Psoas muscle (tissue), 8 donors: ENCODE results near the gene CDH19. TPM values are rescaled to one million over a fixed set of nuclear protein-coding genes. Genes with fewer than 3 reads are reported as not detected.

Source experiments
- ATAC-seq, 4 donors: fragments of 200-7000 bp; cut with Tn5 transposase; one replicate each; pipeline ENCODE4 v1.9.1; 2020; ENCODE audit warnings: moderate library complexity in 3 of 4, mild to moderate bottlenecking in 2 of 4
- DNase-seq, 2 donors: peaks; one replicate each; pipeline ENCODE4 v3.0.0-alpha.2; 2020
- H3K27ac ChIP-seq: fragments of 200-600 bp; one replicate; pipeline ENCODE4 v1.8.0; 2022
- H3K27me3 ChIP-seq, 3 donors: fragments of 200-600 bp in 1 of 3; one replicate each; pipeline versions ENCODE4 v1.6.1 to v1.8.0; 2013 to 2022; ENCODE audit warnings: low read length in 2 of 3, mild to moderate bottlenecking in 2 of 3, moderate library complexity in 1 of 3; ENCODE audit not compliant: insufficient read depth in 3 of 3
- H3K36me3 ChIP-seq, 2 donors: fragments of 200-600 bp in 1 of 2; one replicate each; pipeline versions ENCODE4 v1.6.1 to v1.8.0; 2013 to 2022; ENCODE audit warnings: low read depth in 1 of 2, mild to moderate bottlenecking in 1 of 2, moderate library complexity in 1 of 2; ENCODE audit not compliant: insufficient read depth in 1 of 2
- H3K4me1 ChIP-seq: fragments of 200-600 bp; one replicate; pipeline ENCODE4 v1.8.0; 2022
- H3K4me3 ChIP-seq: fragments of 200-600 bp; one replicate; pipeline ENCODE4 v1.8.0; 2022; ENCODE audit warnings: mild to moderate bottlenecking
- H3K9me3 ChIP-seq: fragments of 200-600 bp; one replicate; pipeline ENCODE4 v1.8.0; 2022
- WGBS, 3 donors: extraction: QIAGEN DNeasy Blood & Tissue Kit; methylation state at CpG; one replicate each; pipeline versions ENCODE4 v1.1.6 to v1.1.7; 2013; 5-methylcytosine and 5-hydroxymethylcytosine counted together
- intact Hi-C, 2 donors: fragments of 100-400 bp; cut with DNase I; formaldehyde crosslinking; loops; one replicate each; pipeline versions ENCODE4 v1.11.0 to v1.14.2; 2022
- polyA plus RNA-seq, 3 donors: library from polyadenylated mRNA; stranded (reverse); fragments of 200-250 nt; gene quantifications; one replicate each; pipeline ENCODE4 v1.2.3, GENCODE V29; 2013
- total RNA-seq, 4 donors: library from RNA; stranded (reverse); fragmentation: NEBNext Ultra II Directional in 2 of 4; extraction: Animal tissue kit (Norgen Biotek cat#: 25700) in 2 of 4; gene quantifications; one replicate each; pipeline versions ENCODE4 v1.2.1 to v1.2.4, GENCODE V29; 2021 to 2023
- TF ChIP-seq, protein P1 (sequence below): fragments of 200-600 bp; IDR thresholded peaks from one replicate; pipeline ENCODE4 v1.8.0; 2022; ENCODE audit warnings: antibody characterized with exemption
- donor health status: healthy with polysubstance abuse.
- donor health status: DM: no; HTN: no; CAD: no; lungs with moderate emphysema.
- donor health status: Bipolar disorder and iron deficiency.
- donor health status: healthy.
- donor health status: DM: yes; HTN: yes; CAD: no.
- donor health status: DM: no; HTN: no; CAD: no.
- donor health status: DM: no; HTN: no; CAD: no.
- donor health status: DM: yes; HTN: yes; CAD: no.

Gene CDH19
- total and polyA plus RNA-seq, 7 donors: 0.13 to 0.41 (median 0.25) TPM

DNA sequence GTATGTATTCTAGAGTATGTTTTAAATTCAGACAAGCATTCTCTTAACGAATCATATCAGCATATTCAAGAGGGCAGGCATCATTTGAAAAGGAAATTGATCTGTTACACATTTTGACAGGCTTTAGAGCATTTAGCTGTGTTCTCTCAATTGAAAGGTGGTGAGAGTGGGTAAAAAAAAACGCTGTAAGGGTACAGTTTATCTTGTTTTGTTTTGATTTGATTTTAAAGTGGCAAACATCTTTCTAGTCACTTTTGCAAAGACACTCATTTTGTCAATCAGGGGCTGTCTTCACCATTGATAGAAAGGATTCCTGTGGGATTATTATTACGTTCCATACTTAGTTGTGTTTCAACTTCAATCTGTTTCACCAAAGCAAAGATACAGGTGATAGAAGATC, 2.2 kb downstream of the CDH19 start:
- TF ChIP-seq, protein P1, sequence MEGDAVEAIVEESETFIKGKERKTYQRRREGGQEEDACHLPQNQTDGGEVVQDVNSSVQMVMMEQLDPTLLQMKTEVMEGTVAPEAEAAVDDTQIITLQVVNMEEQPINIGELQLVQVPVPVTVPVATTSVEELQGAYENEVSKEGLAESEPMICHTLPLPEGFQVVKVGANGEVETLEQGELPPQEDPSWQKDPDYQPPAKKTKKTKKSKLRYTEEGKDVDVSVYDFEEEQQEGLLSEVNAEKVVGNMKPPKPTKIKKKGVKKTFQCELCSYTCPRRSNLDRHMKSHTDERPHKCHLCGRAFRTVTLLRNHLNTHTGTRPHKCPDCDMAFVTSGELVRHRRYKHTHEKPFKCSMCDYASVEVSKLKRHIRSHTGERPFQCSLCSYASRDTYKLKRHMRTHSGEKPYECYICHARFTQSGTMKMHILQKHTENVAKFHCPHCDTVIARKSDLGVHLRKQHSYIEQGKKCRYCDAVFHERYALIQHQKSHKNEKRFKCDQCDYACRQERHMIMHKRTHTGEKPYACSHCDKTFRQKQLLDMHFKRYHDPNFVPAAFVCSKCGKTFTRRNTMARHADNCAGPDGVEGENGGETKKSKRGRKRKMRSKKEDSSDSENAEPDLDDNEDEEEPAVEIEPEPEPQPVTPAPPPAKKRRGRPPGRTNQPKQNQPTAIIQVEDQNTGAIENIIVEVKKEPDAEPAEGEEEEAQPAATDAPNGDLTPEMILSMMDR: no peak
- no peak overlapping the region for H3K4me3 ChIP-seq
- 28 to 48% (median 29%) methylated on average over 3 of the region's 3 CpGs for WGBS, 3 donors

DNA sequence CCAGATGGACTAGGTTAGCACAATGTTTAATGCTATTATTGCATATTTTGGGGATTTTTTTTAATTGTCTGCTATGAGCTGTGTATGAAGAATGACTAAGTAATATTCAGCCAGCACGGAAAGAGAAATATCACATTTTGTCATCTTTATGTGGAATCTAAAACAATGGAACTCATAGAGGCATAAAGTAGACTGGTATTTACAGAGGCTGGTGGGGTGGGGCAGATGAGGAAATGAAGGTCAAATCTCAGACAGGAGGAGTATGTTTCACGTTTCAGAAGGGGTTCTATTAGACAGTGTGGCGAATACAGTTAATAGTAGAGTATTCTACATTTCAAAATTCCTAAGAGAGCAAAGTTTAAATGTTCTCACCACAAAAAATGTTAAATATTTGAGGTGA, 4.7 kb downstream of the CDH19 start:
- Histone ChIP-seq H3K9me3 (peaks cover 4% of the 10 kb centered on the region), H3K36me3 (no peaks in the 10 kb centered on the region), H3K4me1 (no peaks in the 10 kb centered on the region), H3K27ac (no peak overlapping the region), H3K4me3 (no peak overlapping the region), H3K27me3 (no peaks in the 10 kb centered on the region)
- DNase-seq: no peak
- intact Hi-C loops: no loop called here
- 46 to 52% (median 48%) methylated on average over 3 of the region's 3 CpGs for WGBS, 3 donors
- TF ChIP-seq, protein P1: no peak
- no peak for ATAC-seq

More for the DNA sequence above, 2.2 kb downstream of the CDH19 start:
- Histone ChIP-seq H3K4me1 (no peaks in the 10 kb centered on the region), H3K27me3 (no peaks in the 10 kb centered on the region), H3K36me3 (no peaks in the 10 kb centered on the region), H3K9me3 (peaks cover 4% of the 10 kb centered on the region), H3K27ac (no peak overlapping the region)
- intact Hi-C loops: no loop called here
- ATAC-seq (no peak), DNase-seq (no peak)

DNA sequence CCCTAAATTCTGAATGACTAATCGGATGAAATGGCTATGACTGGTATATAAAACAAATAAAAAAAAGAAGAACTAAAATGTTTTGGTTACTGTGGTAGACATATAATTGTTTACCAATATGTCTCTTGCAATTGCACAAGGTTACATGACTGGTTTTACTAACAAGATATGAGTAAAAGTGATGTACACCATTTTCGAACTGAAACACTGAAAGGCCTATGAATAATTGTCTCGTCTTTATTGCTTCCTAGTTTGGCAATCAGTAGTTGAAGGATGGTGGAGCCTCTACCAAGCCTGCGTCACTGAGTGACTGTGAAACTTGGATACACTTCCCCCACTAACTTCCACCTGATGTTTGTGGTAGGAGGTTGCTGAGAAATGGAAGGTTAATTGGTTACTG, 16.5 kb downstream of the CDH19 start:
- no peak overlapping the region for H3K27ac ChIP-seq
- no peaks in the 10 kb centered on the region for H3K4me1 ChIP-seq
- no peak overlapping the region for H3K4me3 ChIP-seq
- no peaks in the 10 kb centered on the region for H3K9me3 ChIP-seq
- no peaks in the 10 kb centered on the region for H3K36me3 ChIP-seq
- intact Hi-C loops: no loop called here
- TF ChIP-seq, protein P1: no peak
- DNase-seq (no peak), ATAC-seq (no peak)
- H3K27me3 ChIP-seq: no peaks in the 10 kb centered on the region
- 69 to 94% (median 86%) methylated on average over 4 of the region's 4 CpGs for whole genome bisulfite sequencing, 3 donors

DNA sequence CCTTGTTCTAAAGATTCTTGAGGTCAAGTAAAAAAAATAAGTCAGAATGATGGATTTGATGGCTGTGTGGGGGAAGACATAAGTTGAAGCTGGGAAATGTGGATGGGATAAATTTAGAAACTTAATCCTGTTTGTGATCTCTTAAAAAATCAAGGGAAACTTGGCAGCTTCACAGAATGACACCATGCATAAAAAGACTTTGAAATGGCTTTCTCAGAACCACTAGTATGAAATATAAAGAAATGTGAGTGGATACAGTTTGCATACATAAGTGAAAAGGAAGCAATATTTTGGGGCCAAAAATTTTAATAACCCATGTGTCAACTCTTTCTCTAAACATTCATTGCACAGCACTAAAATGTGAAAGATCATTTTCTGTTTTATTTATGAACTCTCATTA, 21.7 kb downstream of the CDH19 start:
- DNase-seq: no peak
- Histone ChIP-seq H3K27ac (no peak overlapping the region), H3K9me3 (no peaks in the 10 kb centered on the region), H3K4me1 (no peaks in the 10 kb centered on the region), H3K36me3 (no peaks in the 10 kb centered on the region), H3K27me3 (no peaks in the 10 kb centered on the region), H3K4me3 (no peak overlapping the region)
- TF ChIP-seq, protein P1: no peak
- ATAC-seq: no peak
- intact Hi-C loops: no loop called here

DNA sequence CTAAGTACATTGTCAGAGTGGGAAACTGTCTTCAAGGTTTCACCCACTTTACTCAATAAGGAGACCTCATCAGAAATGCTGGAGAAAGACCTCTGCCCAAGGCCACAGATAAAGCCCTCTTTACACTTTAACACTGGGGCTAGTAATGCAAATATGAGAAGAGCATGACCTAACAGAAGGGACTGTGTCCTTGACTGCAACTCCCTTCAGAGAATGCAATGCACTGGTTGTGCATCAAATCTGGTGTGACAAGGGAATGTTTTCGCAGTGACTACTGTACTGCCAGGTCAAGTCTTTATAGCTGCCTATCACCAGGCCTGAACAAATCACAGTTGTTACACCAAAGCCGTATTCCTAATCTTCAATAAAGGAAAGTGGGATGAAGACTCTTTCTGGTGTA, 28.6 kb downstream of the CDH19 start:
- intact Hi-C loops: no loop called here
- H3K4me3 ChIP-seq: no peak overlapping the region
- DNase-seq: no peak
- no peaks in the 10 kb centered on the region for H3K4me1 ChIP-seq
- TF ChIP-seq, protein P1: no peak
- no peaks in the 10 kb centered on the region for H3K36me3 ChIP-seq
- no peaks in the 10 kb centered on the region for H3K9me3 ChIP-seq
- WGBS, 3 donors: 80 to 92% (median 87%) methylated on average over 2 of the region's 2 CpGs
- ATAC-seq: no peak
- H3K27ac ChIP-seq: no peak overlapping the region
- no peaks in the 10 kb centered on the region for H3K27me3 ChIP-seq
